Dermis microvascular lymphatic vessel endothelial cell (primary cell): ENCODE measurements around the gene JADE3. TPM values are rescaled to one million over a fixed set of nuclear protein-coding genes. Genes with fewer than 3 reads are reported as not detected.
A peak's percentile ranks its signal among the peaks of the same experiment; 100 is the strongest.

Experiments
- DNase-seq, 2 donors: peaks; one replicate each; pipeline versions ENCODE4 v3.0.0 to v3.0.0-alpha.2; 2010; ENCODE audit warnings: low read depth in 2 of 2
- total RNA-seq: library from RNA; depleted of rRNA; stranded (reverse); fragments of >200 nt; gene quantifications from 2 replicates; pipeline ENCODE4 v1.2.1, GENCODE V29; 2014

The JADE3 gene
- 8.5 and 12.8 TPM in 2 replicates for total RNA-seq

DNA sequence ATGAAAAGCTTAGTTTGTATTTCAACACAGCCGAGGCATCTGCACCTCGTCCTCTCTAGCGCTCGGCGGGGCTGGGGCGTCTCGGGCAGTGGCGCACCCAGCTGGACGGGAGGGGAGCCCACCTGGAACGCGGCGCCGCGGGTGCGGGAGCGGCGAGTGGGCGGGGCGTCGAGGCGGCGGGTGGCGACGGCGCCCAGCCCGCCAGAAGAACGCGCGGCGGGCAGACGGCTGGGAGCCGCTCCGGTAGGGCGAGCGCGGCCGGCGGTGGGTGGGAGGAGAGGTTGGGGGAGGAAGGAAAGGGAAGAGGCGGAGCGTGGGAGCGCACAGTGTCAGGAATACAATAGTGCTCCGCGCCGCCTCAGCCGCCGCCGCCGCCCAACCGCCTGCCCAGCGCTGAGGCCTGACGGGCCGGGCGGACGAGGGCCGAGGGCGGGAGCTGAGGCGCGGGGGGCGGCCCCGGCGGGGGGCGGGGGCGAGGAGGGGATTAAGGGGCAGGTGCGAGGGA lies at the start of gene JADE3:
JADE3 (plus strand) TSS at position 324 of the 505 bp plus-strand sequence. CDS start 72,474 bp downstream, outside the sequence.
- DNase-seq, result peak; percentile 52 to 88

DNA sequence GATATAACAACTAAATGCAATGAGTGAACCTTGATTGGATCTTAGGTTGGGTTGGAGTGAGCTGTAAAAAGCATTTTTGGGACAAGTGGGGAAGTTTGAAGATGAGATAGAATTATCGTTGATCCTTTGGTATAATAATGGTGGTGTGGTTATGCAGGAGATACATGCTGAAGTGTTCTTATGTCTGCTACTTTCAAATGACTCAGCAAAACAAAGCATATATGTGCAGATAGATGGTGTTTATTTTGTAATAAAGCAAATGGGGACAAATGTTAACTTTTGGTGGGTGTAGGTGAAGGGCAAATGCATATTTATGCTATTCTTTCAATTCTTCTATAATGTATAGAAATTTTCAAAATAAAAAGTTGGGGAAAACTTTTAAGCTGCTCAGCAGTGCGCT lies 49.1 kb upstream of the JADE3 start:
- DNase-seq, result no peak

GRCh38 chrX:46864606-46865005 lies 47.6 kb upstream of the JADE3 start:
- no peak for DNase-seq

DNA sequence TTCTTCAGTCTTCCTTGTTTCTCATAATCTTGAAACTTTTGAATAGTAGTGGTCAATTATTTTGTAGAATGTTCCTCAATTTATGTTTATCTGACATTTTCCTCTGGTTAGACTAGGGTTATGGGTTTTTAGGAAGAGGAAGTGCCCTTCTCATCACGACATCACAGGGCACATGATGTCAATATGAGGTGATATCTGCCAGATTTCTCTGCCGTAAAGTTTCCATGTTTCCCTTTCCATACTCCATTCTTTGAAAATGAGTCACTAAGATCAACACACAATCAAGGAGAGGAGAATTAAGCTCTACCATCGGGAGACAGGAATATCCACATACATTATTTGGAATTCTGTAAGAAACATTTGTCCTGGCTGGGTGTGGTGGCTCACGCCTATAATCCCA lies 46.9 kb upstream of the JADE3 start:
- DNase-seq, result peak; percentile 70 to 75

- DNase-seq, result no peak
Observed at GRCh38 chrX:46866726-46867125, 45.5 kb upstream of the JADE3 start.

DNA sequence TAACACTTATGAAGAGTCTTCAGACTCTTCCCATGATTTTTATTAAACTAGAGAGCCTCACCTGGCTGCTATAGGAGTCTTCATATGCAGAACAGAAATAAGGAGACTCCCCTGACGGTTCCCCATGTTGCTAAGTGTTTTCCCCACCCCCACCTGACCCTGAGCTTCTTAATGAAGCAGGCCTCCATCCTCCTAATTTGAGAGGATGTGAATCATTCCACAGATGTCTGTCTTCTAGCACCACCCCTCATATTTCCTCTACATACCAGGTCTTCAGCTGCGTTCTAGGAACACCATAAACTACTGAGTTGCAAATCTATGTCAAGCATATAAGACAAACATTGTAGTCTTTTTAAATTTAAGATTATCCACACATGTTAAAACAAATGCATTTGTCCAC lies 38.5 kb upstream of the JADE3 start:
- DNase-seq, result peak in 1 of 2 donors; percentile 35

- DNase-seq, result no peak
Observed at GRCh38 chrX:46876901-46877300, 35.3 kb upstream of the JADE3 start.

GRCh38 chrX:46882266-46882665 lies 30.0 kb upstream of the JADE3 start:
- DNase-seq, result no peak

- DNase-seq, result no peak
Observed at GRCh38 chrX:46884799-46885198, 27.4 kb upstream of the JADE3 start.

DNA sequence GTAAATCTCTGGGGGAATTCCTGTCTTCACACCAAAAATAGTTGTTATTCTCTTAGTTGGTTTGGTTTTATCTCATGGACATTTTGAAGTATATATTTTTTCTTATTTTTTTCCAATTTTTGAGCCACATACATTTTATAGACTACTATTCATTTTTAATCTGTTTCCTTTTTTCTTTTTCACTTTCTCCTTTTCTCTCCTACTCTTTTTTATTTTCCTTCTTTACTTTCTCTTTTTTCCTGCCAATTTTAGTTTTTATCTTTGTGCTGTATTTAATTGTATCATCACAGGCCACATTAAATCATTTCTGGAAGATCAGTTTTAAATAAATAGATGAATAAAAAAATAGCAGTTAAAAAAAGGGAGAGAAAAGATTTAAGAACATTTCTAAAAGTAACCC lies 14.0 kb upstream of the JADE3 start:
- DNase-seq, result no peak

- DNase-seq, result peak; percentile 61 to 80
Observed at GRCh38 chrX:46903458-46904242, 8.6 kb upstream of the JADE3 start.

- DNase-seq, result peak in 1 of 2 donors; percentile 13
Observed at GRCh38 chrX:46904626-46905025, 7.6 kb upstream of the JADE3 start.

- no peak for DNase-seq
Observed at GRCh38 chrX:46910415-46910814, 1.8 kb upstream of the JADE3 start.

DNA sequence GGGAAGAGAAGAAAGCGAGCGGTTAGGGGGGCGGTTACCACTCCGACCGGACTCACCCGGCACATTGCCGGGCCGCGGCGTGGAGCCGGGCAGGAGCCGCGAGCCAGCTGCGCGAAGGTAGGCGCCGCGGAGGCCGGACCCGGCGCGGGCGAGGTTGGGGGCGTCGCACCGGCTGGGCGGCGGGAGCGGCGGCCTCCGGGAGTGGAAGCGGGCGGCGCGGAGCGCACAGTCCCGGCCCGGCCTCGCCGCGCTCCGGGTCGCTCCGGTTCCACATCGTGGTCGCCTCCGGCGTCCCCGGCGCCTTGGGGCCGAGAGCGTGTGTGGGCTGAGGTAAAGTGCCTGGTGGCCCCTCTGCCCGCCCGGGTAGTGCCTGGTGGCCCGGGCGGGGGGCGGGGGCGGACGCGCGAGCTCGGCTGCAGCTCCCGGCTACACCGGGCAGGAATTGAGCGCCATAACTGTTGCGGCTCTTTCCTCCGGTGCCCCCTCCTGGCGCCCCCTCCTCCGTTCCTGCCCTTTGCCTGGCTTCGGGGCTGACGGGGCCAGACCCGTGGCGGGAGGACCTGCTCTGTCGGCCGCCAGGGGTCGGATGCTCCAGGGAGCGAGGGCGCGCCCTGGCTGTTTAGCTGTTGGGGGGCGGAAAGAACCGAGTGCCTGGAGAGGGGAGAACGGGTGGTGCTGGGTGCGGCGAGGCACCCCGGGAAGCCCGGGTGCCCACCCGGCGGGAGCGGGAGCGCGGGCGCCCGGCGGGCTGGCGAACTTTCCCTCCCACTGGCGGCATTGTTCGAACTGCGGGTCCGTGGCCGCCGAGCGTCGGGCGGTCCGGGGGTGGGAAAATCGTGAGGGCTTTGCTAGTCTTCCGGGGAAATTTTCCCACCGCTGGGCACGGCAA lies 626 bp downstream of the JADE3 start:
- DNase-seq, result peak in 1 of 2 donors; percentile 43

DNA sequence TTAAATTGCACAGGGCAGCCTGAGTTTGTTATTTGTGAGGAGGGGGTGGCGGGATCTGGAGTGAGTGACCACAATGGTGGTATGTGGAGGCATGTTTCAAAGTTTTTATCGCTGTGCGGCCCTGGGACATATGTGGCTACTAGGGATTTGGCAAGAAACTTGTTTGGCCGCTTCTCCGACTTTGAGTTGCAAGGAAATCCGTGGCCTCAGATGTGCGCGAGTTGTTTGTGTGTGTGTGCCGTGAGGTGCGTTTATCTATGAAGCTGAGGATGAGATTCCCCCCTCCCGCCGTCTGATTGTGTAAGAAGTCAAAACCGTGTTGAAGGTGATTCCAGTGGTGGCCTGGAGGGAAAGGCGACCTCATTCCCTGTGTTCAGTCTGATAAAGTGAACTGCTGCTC lies 1.4 kb downstream of the JADE3 start:
- peak in 1 of 2 donors; percentile 32 for DNase-seq

- no peak for DNase-seq
Observed at GRCh38 chrX:46916273-46916672, 4.1 kb downstream of the JADE3 start.

- DNase-seq, result no peak
Observed at GRCh38 chrX:46917622-46918021, 5.4 kb downstream of the JADE3 start.

DNA sequence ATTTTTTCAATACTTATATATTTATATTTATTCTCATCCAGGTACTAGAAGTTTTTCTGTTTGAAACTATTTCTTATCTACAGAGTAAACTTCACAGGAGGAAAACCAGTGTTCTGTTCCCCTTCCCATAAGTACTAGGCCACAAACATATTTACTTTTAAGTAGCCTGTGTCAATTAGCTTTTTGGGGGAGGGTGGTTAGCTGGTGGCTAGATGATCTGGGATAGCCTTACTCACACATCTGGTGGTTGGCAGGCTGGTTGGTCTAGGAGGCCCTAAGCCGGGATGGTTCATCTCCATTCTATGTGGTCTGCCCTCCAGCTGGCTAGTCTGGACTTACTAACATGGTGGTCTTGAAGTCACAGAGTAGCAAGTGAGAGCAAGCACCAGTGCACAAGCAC lies 6.2 kb downstream of the JADE3 start:
- DNase-seq, result no peak

GRCh38 chrX:46920235-46920634 lies 8.0 kb downstream of the JADE3 start:
- DNase-seq, result no peak

DNA sequence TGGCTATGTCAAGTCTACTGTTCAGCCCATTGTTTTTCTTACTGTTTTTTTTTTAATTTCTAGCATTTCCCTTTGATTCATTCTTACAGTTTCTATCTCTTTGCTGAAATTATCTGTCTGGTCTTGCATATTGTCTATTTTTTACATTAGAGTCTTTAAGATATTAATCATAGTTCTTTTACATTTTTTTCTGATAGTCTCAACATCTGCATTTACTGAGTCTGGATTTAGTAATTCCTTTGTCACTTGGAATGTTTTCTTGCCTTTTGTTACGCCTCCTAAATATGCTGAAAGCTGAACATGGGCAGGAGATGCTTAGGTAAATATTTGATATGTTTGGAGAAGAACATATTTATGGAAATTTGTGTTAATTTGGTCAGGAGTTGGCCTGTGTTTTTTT lies 10.4 kb downstream of the JADE3 start:
- no peak for DNase-seq

DNA sequence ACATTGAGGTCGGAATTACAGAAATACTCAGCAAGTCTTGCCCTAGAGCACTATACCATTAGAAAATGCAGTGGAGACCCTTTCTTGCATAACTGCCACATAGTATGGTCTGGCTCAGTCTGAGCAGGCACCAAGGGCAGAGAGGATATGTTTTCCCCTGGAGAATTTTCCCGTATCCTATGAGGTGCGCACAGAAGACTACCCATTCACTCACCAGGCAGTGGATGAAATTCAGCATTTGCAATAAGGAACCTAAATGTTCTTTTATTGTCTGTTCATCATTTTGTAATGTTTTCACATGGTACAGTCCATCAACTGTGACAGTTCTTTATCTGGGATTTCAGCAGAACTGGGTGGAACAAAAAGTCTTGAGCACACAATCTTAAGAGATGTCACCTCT lies 15.5 kb downstream of the JADE3 start:
- no peak for DNase-seq
